Cardiac septum (tissue), 1 donor: ENCODE results near the gene KCP. TPM values are rescaled to one million over a fixed set of nuclear protein-coding genes. Genes with fewer than 3 reads are reported as not detected.

Experiments
- DNase-seq: peaks from one replicate; pipeline ENCODE4 v3.0.0-alpha.2; 2020; ENCODE audit warnings: low spot score
- intact Hi-C: fragments of 100-400 bp; cut with DNase I; formaldehyde crosslinking; loops from one replicate; pipeline ENCODE4 v1.14.0; 2022
- total RNA-seq: library from RNA; stranded (reverse); fragmentation: NEBNext Ultra II Directional; extraction: Animal tissue kit (Norgen Biotek cat#: 25700); gene quantifications from one replicate; pipeline ENCODE4 v1.2.1, GENCODE V29; 2021
- donor health status: DM: no; HTN: no; CAD: no.

Gene KCP
- total RNA-seq, 1 donor from 2014 or later = 0.35 TPM

GRCh38 chr7:128909625-128910568 is 612 bp downstream of the KCP start:
- no peak for DNase-seq

GRCh38 chr7:128908750-128909624 is 1.5 kb downstream of the KCP start:
- intact Hi-C loops = loop anchor here (5.0 kb wide), 1 partner anchor 183 kb away; no protein-coding TSS in a partner anchor
- no peak for DNase-seq

More at GRCh38 chr7:128909625-128910568, 612 bp downstream of the KCP start:
- intact Hi-C loops = loop anchor here (5.0 kb wide), 1 partner anchor 182 kb away; no protein-coding TSS in a partner anchor

GRCh38 chr7:128906766-128907559 is 3.5 kb downstream of the KCP start:
- intact Hi-C loops = loop anchor here (5.0 kb wide), 1 partner anchor 185 kb away; no protein-coding TSS in a partner anchor
- no peak for DNase-seq

- intact Hi-C loops = loop anchor here (5.0 kb wide), 1 partner anchor 186 kb away; no protein-coding TSS in a partner anchor
- DNase-seq = no peak
Measured at GRCh38 chr7:128906001-128906765, 4.3 kb downstream of the KCP start.

- no peak for DNase-seq
- intact Hi-C loops = loop anchor here (5.0 kb wide), 1 partner anchor 188 kb away; no protein-coding TSS in a partner anchor
Measured at GRCh38 chr7:128904381-128905197, 5.9 kb downstream of the KCP start.

GRCh38 chr7:128903621-128904361 is 6.7 kb downstream of the KCP start:
- intact Hi-C loops = no loop called here
- DNase-seq = no peak

- intact Hi-C loops = no loop called here
- DNase-seq = no peak
Measured at GRCh38 chr7:128902761-128903585, 7.5 kb downstream of the KCP start.

GRCh38 chr7:128900237-128900636 is 10.3 kb downstream of the KCP start:
- intact Hi-C loops = no loop called here
- DNase-seq = no peak

GRCh38 chr7:128899392-128899791 is 11.1 kb downstream of the KCP start:
- no peak for DNase-seq
- intact Hi-C loops = no loop called here

- DNase-seq = no peak
- intact Hi-C loops = no loop called here
Measured at GRCh38 chr7:128895320-128895719, 15.2 kb downstream of the KCP start.

GRCh38 chr7:128894101-128894440 is 16.4 kb downstream of the KCP start:
- intact Hi-C loops = no loop called here
- DNase-seq = no peak

- intact Hi-C loops = no loop called here
- no peak for DNase-seq
Measured at GRCh38 chr7:128893251-128894100, 17.0 kb downstream of the KCP start.

GRCh38 chr7:128892521-128893250 is 17.8 kb downstream of the KCP start:
- no peak for DNase-seq
- intact Hi-C loops = no loop called here

GRCh38 chr7:128891942-128892269 is 18.6 kb downstream of the KCP start:
- intact Hi-C loops = no loop called here
- DNase-seq = no peak
